HTERT RPE-1 (cell line): ENCODE results near the gene DOCK8.

Experiments used
- in situ Hi-C: fragments of 300-500 bp; cut with MboI; formaldehyde crosslinking; loops from 4 replicates; pipeline ENCODE4 v1.14.3; 2020; ENCODE audit warnings: low sequenced_read_pairs

Gene DOCK8

DNA sequence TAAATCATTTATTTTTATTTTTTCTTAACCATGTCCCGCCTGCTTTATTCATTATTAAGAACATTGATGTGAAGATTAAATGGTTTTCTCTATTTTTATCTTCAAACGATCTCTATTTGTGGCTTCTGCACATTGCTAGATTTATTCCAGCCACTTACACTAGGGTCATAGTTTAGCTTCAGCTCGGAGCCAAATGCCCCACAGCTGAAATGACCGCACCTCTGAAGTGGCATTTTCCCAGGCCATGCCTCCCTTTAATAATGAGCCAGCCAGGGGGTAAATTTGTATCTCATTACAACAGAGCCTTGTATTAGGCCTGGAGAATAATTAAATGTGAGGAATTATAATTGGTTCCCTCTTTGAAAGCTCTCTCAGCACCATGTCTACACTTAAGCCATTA is 89.4 kb downstream of the DOCK8 start:
- in situ Hi-C loops, result no loop called here

GRCh38 chr9:304519-305185 is 90.0 kb downstream of the DOCK8 start:
- in situ Hi-C loops, result no loop called here

- in situ Hi-C loops, result no loop called here
Measured at GRCh38 chr9:306907-307306, 92.2 kb downstream of the DOCK8 start.

- in situ Hi-C loops, result no loop called here
Measured at GRCh38 chr9:311841-312240, 97.2 kb downstream of the DOCK8 start.

DNA sequence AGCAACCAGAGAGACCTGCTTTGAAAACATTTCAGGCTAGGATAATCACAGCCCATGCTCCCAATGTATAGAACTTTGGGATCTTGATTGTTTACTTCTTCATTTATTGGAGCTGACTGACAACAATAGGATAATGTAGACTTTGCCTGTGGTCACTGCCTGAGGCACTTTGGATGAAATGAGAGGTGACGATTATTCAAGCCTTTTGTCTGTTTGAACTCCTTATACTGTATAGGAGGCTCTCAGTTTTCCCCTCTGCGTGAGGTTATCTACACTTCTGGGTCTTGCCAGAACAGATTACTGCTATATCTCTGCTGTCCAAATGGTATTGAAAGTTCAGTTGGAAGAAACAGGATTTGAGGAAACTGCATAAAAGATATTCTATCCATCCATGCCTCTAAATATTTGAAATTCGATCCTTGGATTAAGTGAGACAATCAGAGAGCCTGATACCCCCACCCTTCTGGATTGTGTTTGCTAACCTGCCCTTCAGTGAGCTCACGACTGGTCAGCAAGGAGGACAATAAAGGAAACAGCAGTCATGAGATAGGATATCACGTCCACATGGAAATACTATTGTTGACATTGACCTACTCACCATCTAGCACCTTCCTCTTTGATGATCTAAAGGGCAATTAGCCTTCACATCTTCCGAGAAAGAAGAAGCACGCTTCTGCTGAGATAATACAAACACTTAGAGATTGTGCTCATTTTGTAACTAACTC is 98.1 kb downstream of the DOCK8 start:
- in situ Hi-C loops, result no loop called here

GRCh38 chr9:316382-316965 is 101.8 kb downstream of the DOCK8 start:
- in situ Hi-C loops, result no loop called here

DNA sequence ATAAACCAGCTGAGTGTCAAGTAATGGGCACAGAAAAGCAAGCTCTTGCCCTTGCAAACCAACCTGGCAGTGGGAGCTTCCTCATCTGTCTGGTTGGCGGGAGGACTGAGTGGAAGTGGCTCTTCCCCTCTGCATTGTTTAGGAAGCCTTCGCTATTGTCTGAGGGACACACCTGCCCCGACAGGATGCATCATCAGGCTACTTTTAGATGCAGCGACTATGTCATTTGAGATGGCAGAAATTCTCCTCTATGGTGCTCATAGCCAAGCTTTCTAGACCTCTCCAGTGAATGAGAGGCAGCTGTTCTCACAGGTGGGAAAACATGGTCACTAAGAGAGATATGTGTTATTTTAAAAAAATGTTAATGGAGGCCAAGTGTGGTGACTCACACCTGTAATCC is 104.0 kb downstream of the DOCK8 start:
- in situ Hi-C loops, result no loop called here

DNA sequence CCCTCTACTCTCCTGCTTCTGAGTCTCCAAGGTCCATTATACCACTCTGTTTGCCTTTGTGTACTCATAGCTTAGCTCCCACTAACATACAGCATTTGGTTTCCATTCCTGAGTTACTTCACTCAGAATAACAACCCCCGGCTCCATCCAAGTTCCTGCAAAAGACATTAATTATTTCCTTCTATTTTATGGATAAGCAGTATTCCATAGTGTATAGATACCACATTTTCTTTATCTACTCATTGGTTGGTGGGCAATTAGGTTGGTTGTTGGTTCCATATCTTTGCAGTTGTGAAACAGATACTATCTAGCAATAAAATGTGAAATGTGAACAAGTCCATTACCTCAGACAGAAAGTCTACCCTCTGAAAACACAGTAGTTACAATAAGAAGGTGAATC is 110.3 kb downstream of the DOCK8 start:
- in situ Hi-C loops, result no loop called here

- in situ Hi-C loops, result no loop called here
Measured at GRCh38 chr9:326667-327066, 112.0 kb downstream of the DOCK8 start.

DNA sequence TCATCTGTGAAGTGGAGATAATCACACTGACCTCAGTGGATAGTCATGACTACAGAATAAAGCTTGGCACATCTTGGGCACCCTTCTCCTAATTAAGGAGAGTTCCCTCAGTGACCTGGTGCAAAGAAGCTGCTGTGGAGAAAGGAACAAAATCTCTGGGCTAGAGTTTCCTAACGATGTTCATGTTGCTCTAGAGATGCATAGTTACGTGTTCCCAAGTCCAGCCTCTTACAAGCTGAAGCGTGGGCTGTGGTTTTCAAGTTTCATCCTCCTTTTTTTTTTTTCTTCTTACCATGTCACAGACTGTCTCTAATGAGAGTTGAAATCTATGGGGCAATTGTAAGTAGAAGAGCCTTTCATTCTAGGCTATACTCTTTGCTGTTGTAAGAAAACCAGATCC is 113.8 kb downstream of the DOCK8 start:
- in situ Hi-C loops, result no loop called here

- in situ Hi-C loops, result no loop called here
Measured at GRCh38 chr9:331197-331596, 116.5 kb downstream of the DOCK8 start.

GRCh38 chr9:335373-335772 is 120.7 kb downstream of the DOCK8 start:
- in situ Hi-C loops, result no loop called here

DNA sequence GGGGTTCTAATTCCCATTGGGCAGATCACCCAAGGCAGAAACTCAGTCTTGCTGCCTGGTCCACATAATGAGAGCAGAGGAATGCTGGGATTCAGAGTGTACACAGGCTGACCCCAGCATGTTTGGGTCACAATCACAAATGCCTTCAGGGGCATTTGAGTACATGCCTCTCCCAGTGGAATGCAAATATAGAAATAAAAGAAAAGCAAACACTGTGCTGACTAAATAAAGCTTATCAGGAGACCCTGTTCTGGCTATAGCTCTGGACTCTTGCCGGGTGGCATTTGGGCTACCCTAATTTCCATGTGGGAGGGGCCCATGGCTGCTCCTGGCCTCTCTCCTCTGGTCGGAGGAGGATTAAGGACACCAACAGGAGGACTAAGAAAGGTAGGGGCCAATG is 121.4 kb downstream of the DOCK8 start:
- in situ Hi-C loops, result no loop called here

DNA sequence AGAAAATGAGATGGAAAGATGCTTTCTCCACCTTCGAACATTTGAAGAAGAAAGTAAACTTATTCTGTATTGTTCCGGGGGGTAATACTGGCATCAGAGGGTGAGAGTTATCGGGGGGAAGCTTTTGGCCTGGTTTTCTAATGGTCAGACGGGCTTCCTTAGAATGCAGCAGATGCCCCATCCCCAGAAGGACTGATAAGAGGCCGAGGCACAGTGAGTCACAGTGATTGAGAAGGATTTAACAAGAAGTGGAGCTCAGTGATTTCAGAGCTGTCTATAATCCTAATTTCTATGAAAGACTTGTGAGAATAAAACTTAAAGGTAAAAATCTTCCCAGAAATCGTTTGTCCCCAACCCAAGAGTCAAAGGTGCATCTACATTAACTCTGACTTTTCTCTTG is 123.9 kb downstream of the DOCK8 start:
- in situ Hi-C loops, result no loop called here

DNA sequence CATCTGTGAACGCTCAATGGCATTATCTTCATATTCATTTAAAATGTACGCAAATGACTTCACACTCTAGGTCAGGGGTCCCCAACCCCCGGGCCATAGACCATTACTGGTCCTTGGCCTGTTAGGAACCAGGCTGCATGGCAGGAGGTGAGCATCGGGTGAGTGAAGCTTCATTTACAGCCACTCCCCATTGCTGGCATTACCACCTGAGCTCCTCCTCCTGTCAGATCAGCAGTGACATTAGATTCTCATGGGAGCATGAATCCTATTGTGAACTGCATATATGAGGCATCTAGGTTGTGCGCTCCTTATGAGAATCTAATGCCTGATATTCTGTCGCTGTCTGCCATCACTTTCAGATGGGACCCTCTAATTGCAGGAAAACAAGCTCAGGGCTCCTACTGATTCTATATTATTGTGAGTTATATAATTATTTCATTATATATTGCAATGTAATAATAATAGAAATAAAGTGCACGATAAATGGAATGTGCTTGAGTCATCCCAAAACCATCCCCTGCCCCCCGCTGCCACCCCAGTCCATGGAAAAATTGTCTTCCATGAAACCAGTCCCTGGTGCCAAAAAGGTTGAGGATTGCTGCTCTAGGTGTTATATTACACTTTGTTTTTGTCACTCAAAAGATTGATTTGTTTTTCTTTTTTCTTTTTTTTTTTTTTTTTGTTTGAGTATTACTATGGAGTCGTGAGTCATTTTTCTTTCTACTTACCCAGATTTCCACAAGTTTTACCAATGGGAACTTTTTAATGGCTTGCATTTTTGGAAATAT is 127.2 kb downstream of the DOCK8 start:
- in situ Hi-C loops, result no loop called here

GRCh38 chr9:343773-344172 is 129.1 kb downstream of the DOCK8 start:
- in situ Hi-C loops, result no loop called here

DNA sequence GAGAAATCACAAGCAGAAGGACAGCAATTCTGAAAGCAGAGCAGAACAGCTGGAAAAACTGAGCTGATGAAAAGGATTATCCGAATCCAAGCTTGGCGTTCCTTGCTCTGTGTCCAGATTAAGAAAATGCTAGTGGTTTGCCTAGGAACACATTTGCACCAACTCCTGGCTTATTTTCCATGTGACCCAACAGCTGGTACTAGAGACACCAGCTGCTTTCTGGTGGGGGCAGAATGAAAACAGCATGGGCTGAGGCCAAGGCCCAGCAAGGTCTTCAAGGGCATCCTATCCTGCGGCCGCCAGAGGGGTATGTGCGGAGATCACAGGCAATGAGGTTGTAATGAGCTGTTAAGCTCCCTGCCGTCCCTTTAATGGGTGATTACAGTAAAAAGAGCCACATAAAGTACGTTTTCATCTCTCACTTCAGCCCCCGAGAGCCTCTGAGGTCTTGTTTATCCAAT is 131.5 kb downstream of the DOCK8 start:
- in situ Hi-C loops, result no loop called here

DNA sequence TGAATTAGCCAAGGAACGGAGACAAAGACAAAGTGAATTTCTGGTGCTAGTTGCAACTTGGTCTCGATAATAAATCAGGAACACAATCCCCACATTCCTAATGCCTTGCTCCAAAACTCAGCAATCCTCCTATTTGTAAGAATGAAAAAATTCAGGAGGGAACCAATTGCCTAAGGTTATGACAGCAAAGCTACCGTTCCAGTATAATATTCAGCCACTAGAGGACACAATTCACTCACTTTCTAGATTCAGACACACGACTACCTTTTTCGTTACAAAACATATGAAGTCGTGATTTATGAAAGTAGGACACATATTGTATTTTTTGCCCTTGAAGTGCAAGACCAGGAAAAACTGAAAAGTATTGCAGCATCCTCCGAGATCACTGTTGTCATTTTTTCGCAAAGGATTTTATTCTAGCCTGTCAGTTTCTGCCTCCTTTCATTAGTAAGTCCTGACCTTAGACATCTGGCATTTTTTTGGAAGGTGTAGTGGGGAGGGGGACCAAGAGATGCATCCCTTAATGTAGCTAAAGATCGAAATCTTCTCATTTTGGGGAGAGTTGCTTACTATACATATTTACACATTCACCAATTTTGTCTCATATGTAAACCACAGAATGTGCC is 133.1 kb downstream of the DOCK8 start:
- in situ Hi-C loops, result no loop called here

GRCh38 chr9:350384-350783 is 135.7 kb downstream of the DOCK8 start:
- in situ Hi-C loops, result no loop called here

- in situ Hi-C loops, result no loop called here
Measured at GRCh38 chr9:351916-352315, 137.3 kb downstream of the DOCK8 start.

DNA sequence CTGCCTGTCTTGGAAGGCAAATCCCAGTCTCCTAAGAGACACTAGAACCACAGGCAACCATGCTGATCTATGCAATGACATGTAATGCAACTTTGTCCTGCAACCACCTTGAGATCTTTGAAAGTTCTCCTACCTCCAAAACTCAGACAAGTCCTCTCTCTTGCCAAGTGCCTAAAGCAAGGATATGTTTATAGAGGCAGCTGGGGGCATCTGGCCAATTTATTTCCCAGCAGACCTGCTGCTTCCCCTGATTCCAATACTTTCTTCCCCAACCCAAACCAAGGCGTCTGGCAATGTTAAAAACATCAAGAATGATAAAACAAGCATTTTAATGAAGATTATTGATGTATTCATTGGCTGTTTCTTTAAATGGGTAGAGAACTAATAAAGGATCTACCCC is 138.4 kb downstream of the DOCK8 start:
- in situ Hi-C loops, result no loop called here
